GM12874 (cell line): ENCODE measurements around the gene SLC9A9.

Experiments
- CTCF ChIP-seq: IDR thresholded peaks from 2 replicates; pipeline ENCODE4 v1.5.1; 2011; ENCODE audit warnings: low read depth, mild to moderate bottlenecking, control low read depth, low read length, moderate library complexity; ENCODE audit not compliant: insufficient read depth

SLC9A9 gene

DNA sequence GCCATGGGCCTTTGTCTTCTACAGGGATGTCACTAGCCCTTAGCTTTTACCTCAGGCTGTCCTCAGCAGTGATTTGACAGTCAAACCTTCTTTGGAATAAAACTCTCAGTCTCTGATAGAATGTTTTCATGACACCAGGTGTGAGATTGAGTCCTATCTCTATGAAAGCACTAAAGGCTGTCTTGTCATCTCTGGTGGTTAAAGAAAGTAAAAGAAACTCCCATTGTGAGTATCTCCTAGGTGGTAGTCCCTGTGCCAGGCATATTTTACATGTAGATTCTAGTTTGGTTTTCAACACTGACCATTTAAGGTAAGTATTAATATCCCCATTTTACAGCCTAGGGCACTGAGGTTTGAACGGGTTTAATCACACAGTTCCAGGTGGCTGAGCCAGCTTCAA is 368.5 kb downstream of the SLC9A9 start:
- no peak for TF ChIP-seq CTCF

DNA sequence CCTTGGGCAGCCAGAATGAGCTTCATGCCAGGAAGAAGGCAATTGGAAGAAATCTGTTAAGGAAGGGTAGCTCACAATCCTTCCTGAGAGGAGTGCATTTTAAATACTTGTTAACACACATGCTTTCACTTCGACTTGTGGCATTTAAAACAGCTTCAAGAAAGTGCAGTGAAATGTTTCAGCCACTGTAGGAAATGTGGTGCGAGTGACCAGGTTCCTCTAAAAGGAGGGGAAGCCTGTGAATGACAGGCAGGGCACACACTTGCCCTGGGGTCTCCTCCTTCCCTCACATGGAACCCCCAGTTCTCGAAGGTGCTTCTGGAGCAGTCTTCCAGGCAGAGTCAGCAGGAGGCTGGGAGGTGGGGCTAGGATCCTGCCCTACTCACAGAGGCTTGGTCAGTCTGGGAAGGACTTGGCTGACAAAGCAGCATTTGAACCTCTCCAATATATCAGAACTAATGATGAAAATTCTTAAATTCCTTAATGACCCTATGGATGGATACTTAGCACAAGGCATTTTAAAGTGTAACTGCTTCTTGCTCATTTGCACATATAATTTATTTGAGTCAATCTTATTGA is 370.1 kb downstream of the SLC9A9 start:
- no peak for TF ChIP-seq CTCF

- no peak for TF ChIP-seq CTCF
Observed at GRCh38 chr3:143476965-143477640, 371.2 kb downstream of the SLC9A9 start.

GRCh38 chr3:143475981-143476380 is 372.3 kb downstream of the SLC9A9 start:
- TF ChIP-seq CTCF: no peak

GRCh38 chr3:143472731-143473523 is 375.3 kb downstream of the SLC9A9 start:
- no peak for TF ChIP-seq CTCF

GRCh38 chr3:143471705-143472104 is 376.6 kb downstream of the SLC9A9 start:
- no peak for TF ChIP-seq CTCF

- TF ChIP-seq CTCF: no peak
Observed at GRCh38 chr3:143469159-143469558, 379.1 kb downstream of the SLC9A9 start.
